Activated T-cell treated with anti-CD3 and anti-CD28 coated beads, Interleukin-2, amount 50 U/mL, for 24 hours (primary cell): Measurements from ENCODE around the gene LY6G6F.
A peak's percentile ranks its signal among the peaks of the same experiment; 100 is the strongest.

Source experiments
- DNase-seq: peaks from one replicate; pipeline ENCODE4 v3.0.0-alpha.2; 2020
- H3K27ac Mint-ChIP-seq: 2 replicates; pipeline ENCODE4 v1.8.0; 2020; ENCODE audit warnings: mild to moderate bottlenecking, mixed read lengths
- H3K27me3 Mint-ChIP-seq: 2 replicates; pipeline ENCODE4 v1.8.0; 2020; ENCODE audit warnings: mixed read lengths
- H3K36me3 Mint-ChIP-seq: 2 replicates; pipeline ENCODE4 v1.8.0; 2020; ENCODE audit warnings: low read depth, mixed read lengths
- H3K4me1 Mint-ChIP-seq: 2 replicates; pipeline ENCODE4 v1.8.0; 2020; ENCODE audit warnings: low read depth, mixed read lengths
- H3K4me3 Mint-ChIP-seq: 2 replicates; pipeline ENCODE4 v1.8.0; 2020; ENCODE audit warnings: mild to moderate bottlenecking, moderate library complexity, mixed read lengths
- H3K9me3 Mint-ChIP-seq: 2 replicates; pipeline ENCODE4 v1.8.0; 2020; ENCODE audit warnings: mixed read lengths

The LY6G6F gene

DNA sequence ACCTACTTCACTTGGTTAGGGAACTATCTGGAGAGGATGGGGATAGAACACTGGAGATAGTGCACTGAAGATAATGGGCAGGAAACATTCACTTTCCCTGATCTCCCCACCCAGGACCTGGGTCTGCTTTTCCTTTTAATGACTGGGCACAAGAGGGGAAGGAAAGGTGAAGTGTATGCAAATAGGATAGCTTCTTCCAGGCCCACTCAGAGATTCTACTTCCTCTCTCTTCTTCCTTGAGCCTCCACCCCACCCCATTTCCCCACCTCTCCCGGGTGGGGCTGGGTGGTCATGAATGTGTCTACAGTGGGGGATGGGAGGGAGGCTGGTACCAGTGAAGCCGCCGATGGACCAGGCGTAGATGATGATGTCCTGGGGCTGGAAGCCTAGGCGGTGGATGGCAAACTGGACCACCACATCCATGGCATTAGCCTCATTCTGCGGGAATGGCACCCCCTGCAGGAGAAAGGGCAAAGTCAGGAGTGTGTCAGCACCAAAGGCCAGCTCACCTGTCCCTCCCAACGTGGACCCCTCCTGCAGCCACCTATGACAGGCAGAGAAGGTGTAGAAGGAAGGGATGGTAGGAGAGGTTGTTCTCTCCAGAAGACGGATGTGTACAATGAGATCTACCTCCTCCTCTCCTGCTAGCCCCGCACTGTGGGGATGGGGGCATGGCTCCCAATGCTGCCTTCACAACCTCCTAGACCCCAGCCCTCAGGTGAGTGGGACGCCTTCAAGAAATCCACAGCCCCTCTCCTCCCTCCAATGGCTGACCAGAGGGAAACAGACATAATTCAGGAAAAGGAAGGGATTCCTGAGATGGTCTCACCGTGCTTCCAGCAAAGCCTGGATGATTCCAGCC is 17.2 kb upstream of the LY6G6F start:
- no peak for DNase-seq
- H3K4me3 Mint-ChIP-seq = no peak overlapping the region
- H3K36me3 Mint-ChIP-seq = peaks cover 90% of the 10 kb centered on the region
- H3K4me1 Mint-ChIP-seq = peaks cover 9% of the 10 kb centered on the region
- H3K9me3 Mint-ChIP-seq = no peaks in the 10 kb centered on the region
- H3K27ac Mint-ChIP-seq = peak overlapping the region; percentile 73
- no peaks in the 10 kb centered on the region for H3K27me3 Mint-ChIP-seq

DNA sequence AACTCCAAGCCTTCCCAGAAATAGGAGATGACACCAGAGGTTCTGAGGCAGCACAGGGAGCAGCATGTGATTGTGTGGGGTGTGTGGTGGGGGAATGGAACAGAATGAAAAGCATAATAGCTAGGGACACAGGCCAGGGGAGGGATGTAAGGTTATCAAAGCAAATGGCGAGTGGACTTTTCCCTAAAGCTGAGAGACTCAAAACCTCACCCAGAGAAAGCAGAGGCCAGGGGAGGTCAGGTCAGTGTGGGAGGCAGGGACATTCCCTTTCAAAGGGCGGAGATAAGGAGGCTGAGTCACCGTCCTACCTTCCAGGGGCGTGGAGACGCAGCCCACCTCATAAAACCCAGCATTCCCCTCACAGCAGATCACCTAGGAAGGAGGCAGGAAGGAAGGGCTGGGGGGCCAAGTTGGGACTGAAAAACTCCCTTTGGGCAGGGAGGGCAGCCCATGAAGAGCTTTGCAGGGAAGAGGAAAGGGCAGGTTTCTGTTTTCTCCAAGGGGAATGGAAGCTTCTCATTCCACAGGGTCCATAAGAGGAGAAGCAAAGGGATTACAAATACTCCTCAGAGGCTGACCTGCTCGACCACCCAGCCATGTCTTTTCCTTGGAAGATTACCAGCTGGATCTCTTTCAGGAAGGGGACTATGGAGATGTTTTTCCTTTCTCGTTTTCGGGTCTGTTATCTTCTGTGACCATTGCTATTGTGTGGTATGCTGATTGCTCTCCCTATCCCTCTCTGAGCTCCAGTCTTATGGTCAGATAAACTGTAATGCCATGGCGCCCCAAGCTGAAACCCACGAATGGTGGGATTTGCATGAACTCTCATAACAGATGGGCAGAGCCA is 16.2 kb upstream of the LY6G6F start:
- peaks cover 93% of the 10 kb centered on the region for H3K36me3 Mint-ChIP-seq
- peak overlapping the region; percentile 73 for H3K27ac Mint-ChIP-seq
- H3K4me3 Mint-ChIP-seq = no peak overlapping the region
- no peak for DNase-seq
- H3K9me3 Mint-ChIP-seq = no peaks in the 10 kb centered on the region
- no peaks in the 10 kb centered on the region for H3K27me3 Mint-ChIP-seq
- H3K4me1 Mint-ChIP-seq = peaks cover 9% of the 10 kb centered on the region

DNA sequence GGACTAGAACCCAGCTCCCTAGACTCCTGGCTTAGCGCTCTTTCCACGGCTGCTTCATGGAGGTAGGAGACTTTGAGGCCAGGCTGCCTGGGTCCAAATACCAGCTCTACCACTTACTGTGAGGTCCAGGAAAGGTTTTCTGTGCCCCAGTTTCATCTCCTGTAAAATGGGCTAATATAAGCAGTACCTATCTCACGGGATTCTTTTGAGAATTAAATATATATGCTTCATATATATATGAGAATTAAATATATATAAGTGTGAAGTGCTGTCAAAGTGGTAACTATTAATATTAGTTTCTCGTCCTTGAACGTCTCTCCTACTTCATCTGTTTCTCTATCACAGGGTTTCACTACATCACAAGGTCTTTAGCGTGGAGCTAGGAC is 15.6 kb upstream of the LY6G6F start:
- H3K4me3 Mint-ChIP-seq = no peak overlapping the region
- DNase-seq = no peak
- H3K9me3 Mint-ChIP-seq = no peaks in the 10 kb centered on the region
- H3K36me3 Mint-ChIP-seq = peaks cover 93% of the 10 kb centered on the region
- peaks cover 9% of the 10 kb centered on the region for H3K4me1 Mint-ChIP-seq
- H3K27ac Mint-ChIP-seq = peak overlapping the region; percentile 70
- H3K27me3 Mint-ChIP-seq = no peaks in the 10 kb centered on the region

DNA sequence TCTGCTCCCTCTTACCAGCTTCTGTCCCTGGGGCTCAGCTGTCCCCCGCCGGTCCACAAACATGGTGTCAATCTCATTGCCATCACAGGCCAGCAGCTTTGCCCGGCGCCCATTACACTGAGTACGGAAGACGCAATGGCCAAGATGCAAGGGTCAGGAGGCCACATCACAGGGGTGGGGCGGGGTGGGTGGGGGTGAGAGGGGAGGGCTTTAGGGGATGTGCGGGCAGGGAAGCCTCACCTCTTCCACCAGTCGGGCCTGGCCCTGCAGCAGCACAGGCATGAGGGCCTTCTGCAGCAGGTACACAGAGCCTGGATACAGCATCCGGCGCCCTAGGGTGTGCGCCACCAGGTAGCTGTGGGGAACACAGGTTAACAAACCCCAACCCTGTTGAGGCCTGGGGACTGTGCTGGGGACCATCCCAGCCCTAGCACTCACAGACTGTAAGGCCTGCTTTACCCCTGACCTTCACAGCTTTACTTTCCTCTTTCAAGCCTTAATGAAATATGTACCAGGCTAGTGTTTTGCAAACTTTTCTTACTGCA is 15.0 kb upstream of the LY6G6F start:
- H3K4me3 Mint-ChIP-seq = no peak overlapping the region
- H3K36me3 Mint-ChIP-seq = peaks cover 93% of the 10 kb centered on the region
- peaks cover 9% of the 10 kb centered on the region for H3K4me1 Mint-ChIP-seq
- H3K9me3 Mint-ChIP-seq = no peaks in the 10 kb centered on the region
- H3K27me3 Mint-ChIP-seq = no peaks in the 10 kb centered on the region
- DNase-seq = no peak
- H3K27ac Mint-ChIP-seq = peak overlapping the region; percentile 44

DNA sequence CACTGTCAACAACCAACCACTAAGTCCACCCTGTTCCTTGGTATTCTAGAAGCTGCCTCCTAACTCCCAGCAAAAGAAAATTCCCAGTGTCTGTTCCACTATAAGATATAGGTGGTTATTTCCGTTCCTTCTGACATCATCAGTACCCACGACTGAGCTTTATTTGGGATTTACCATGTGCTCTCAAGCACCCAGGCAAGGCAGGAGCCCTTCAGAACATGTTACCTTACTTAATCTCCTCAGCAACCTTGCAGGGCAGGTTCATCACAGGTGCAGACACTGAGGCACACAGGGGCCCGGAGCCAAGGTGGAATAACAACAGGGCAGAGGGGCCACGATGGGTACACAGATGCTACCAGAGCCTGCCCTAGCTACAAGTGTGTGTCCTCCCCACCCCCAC is 14.3 kb upstream of the LY6G6F start:
- Mint-ChIP-seq H3K27me3 (no peaks in the 10 kb centered on the region), H3K9me3 (no peaks in the 10 kb centered on the region), H3K4me1 (peaks cover 11% of the 10 kb centered on the region), H3K27ac (no peak overlapping the region), H3K36me3 (peaks cover 94% of the 10 kb centered on the region), H3K4me3 (no peak overlapping the region)
- DNase-seq = no peak

DNA sequence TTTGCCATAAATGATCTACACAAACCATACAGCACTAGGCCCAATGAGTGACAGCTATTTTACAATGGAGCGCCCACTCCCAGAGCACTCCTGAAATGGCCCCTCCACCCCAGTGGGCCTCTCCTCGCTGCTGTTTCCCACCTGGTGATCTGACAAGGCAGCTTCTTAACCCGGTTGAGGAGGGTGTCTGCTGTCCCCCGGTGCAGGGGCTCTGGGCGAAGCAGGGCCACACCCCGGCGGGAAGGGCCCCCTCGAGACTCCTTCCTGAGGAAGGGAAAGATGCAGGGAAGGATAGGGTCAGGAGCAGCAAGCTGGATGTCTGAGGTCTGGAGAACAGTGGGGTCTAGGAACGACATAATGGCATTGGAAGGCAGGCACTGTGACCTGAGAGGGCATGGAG is 13.8 kb upstream of the LY6G6F start:
- DNase-seq = no peak
- H3K27ac Mint-ChIP-seq = peak overlapping the region; percentile 40
- H3K36me3 Mint-ChIP-seq = peaks cover 94% of the 10 kb centered on the region
- no peak overlapping the region for H3K4me3 Mint-ChIP-seq
- peaks cover 17% of the 10 kb centered on the region for H3K4me1 Mint-ChIP-seq
- H3K27me3 Mint-ChIP-seq = no peaks in the 10 kb centered on the region
- no peaks in the 10 kb centered on the region for H3K9me3 Mint-ChIP-seq

DNA sequence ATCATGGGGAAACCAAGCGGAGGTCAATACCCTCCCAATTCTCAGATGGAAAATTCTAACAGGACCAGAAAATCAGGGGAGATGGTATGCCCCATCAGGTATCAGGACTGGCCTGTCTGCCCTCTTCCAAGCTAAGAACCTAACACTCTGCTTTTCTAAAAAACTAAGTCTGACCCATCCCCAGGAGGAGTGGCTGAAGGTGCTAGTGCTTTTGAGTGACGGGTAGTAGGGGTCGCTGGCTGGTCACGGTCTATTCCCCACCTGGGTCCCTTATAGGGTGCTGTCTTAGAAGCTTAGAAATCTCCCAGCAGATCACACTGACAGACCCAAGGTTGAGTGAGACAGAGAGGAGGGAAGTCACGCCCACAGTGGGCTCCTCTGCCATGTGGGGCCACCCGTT is 13.1 kb upstream of the LY6G6F start:
- DNase-seq = no peak
- Mint-ChIP-seq H3K36me3 (peaks cover 90% of the 10 kb centered on the region), H3K27me3 (no peaks in the 10 kb centered on the region), H3K9me3 (no peaks in the 10 kb centered on the region), H3K4me3 (no peak overlapping the region), H3K4me1 (peaks cover 19% of the 10 kb centered on the region), H3K27ac (no peak overlapping the region)

DNA sequence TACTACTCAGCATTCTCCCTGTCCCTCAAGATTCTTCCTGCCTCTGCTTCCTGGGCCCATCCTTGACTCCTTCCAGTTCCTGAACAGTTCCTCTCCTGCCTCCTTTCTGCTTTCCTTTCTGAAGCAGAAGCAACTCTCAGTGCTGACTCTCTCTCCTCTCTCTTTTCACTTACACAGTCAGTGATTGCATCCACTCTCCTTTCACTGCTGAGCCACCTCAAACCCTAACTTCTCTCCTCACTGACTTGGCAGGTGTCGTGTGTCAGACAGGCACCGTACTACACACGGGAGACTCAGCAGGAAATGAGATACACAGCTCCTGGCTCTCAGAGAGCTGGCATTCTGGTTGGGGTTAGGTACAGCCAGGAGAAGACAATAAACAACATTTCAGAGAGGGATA is 9.1 kb upstream of the LY6G6F start:
- Mint-ChIP-seq H3K9me3 (no peaks in the 10 kb centered on the region), H3K36me3 (peaks cover 84% of the 10 kb centered on the region), H3K27me3 (no peaks in the 10 kb centered on the region), H3K4me3 (no peak overlapping the region), H3K27ac (peak overlapping the region; percentile 83), H3K4me1 (peaks cover 35% of the 10 kb centered on the region)
- no peak for DNase-seq

DNA sequence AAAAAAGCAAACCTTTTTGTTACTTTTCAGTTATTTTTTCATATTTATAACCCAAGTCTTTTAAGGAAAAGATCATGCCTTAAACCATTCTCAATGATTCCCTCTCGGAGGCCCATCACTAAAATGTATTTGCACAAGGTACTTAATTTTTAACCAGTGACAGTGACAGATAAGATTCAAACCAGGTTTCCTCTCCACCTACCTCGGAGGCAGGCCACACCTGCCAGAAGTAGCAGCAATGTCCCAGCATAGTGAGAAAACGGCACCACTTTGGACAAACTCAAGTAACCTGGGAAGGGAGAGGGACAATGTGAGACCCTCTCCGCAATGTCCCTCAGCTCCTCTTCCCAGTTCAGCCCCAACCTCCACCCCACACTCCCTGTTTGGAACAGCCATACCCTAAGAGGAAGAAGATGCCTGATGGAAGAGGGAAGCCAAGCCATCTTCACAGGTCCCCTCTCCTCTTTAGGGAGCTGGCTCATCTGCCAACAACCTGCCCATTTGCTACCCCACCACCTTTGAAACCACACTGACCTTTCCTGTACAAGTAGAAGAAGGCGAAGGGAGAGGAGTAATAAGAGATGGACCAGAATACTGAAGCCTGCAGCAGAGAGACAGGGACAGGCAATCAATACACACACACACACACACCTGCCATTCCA is 5.8 kb upstream of the LY6G6F start:
- peak overlapping the region; percentile 62 for H3K27ac Mint-ChIP-seq
- H3K27me3 Mint-ChIP-seq = no peaks in the 10 kb centered on the region
- H3K4me1 Mint-ChIP-seq = peaks cover 42% of the 10 kb centered on the region
- H3K4me3 Mint-ChIP-seq = peak overlapping the region; percentile 98
- no peaks in the 10 kb centered on the region for H3K9me3 Mint-ChIP-seq
- DNase-seq = no peak
- peaks cover 58% of the 10 kb centered on the region for H3K36me3 Mint-ChIP-seq

DNA sequence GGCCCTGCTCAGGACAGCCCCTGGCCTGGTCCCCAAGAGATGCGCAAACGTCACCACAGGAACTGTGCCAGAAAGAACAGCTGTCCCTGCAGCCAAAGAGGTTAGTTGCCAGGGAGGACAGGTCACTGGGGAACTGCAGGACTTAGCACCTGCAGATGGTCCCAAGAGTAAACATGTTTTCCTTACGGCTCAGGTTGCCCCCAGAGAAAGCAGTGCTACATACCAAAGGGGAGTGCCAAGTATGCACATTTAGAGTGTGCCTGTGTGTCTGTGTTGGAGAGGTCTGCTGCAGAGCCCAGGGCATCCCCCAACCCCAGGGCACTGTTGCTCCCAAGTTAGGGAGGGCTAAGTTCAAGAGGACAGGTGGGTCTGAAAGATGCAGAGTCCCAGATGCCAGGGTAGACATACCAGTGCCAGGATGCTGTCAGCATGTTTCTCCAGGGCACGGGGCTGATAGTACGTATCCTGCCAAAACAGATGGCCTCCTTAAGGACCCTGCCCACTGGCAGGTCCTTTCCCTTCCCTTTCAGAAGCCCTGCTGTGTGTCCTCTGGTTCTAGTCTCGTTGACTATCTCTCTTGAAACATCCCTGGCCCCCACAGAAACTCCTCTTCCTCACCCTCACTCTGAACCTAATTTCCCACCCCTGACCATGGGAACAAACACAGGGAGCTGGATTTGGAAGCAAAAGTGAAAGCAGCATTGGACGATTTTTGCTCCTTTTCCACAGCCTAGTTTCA is 4.8 kb upstream of the LY6G6F start:
- no peak for DNase-seq
- peaks cover 48% of the 10 kb centered on the region for H3K36me3 Mint-ChIP-seq
- peak overlapping the region; percentile 98 for H3K4me3 Mint-ChIP-seq

DNA sequence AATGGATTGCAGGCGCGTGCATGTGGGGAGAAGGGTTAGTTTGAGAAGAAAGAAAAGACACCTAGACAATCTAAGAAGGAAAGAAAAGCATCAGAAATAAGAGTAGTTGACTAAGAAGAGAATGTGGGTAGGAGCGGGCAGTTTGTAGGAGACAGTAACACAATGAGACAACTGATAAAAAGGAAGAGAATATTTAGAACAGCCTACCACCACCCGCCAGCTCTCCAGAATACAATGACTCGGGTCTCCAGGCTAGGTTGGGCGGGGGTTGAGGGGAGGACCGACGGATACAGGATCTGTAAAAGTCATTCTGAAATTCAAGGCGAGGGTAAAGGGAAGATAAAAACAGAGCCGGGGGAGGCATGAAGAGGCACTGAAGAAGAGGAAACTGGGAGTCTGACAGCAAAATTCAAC is 4.3 kb upstream of the LY6G6F start:
- peak overlapping the region; percentile 98 for H3K4me3 Mint-ChIP-seq
- H3K36me3 Mint-ChIP-seq = peaks cover 42% of the 10 kb centered on the region
- H3K4me1 Mint-ChIP-seq = peaks cover 40% of the 10 kb centered on the region
- no peaks in the 10 kb centered on the region for H3K9me3 Mint-ChIP-seq
- no peak for DNase-seq
- H3K27me3 Mint-ChIP-seq = no peaks in the 10 kb centered on the region
- peak overlapping the region; percentile 98 for H3K27ac Mint-ChIP-seq

More for the DNA sequence above, 4.8 kb upstream of the LY6G6F start:
- Mint-ChIP-seq H3K4me1 (peaks cover 42% of the 10 kb centered on the region), H3K27me3 (no peaks in the 10 kb centered on the region), H3K9me3 (no peaks in the 10 kb centered on the region), H3K27ac (peak overlapping the region; percentile 98)

DNA sequence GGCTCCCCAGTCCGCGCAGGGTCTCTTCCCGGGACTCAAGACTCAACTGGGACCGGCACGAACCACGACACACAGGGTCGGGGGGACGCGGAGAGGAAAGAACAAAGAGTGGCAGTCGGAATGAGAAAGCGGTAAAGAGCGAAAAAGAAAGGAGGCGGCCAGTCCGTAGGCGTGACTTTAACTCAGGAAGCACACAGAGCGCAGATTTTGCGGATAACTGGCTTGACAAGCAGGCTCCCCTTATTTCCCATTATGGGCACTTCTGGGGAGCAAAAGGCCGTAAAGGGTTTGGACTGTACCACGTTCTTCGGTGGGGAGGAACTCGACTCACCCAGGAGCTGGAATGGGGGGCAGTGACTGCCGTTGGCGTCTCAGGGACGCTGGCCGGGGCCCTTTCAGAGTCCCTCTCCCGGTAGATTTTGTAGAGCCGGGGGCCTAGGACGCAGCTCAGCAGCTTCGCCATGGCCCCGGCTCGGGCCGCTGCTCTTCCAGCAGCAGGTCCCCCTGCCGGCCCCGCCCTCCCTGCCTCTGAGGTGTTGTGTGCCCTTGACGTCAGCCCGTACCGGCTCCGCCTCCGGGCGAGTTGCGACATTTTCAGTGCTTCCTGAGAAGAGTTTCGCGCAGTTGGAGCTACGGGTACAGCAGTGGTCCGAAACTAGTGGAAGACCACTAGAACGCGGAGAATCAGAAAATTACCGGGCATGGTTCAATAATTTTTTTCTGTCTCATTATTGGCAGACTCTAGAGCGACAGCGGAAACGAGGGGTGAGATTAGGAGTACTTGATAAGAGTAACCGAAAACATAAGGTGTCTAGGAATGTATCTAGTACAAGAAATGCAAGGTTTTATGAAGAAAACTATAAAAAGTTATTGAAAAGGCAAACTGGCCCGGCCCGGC is 3.6 kb upstream of the LY6G6F start, which contains the start of gene ABHD16A:
Gene ABHD16A, minus strand, starts transcription at position 506 of the 898 bp plus-strand sequence. Its CDS starts 43 bp downstream, at position 463.
- Mint-ChIP-seq H3K27me3 (no peaks in the 10 kb centered on the region), H3K9me3 (no peaks in the 10 kb centered on the region), H3K4me1 (peaks cover 33% of the 10 kb centered on the region), H3K27ac (peak within 1 kb of the TSS; percentile 98), H3K36me3 (peaks cover 36% of the 10 kb centered on the region), H3K4me3 (peak within 1 kb of the TSS; percentile 98)
- DNase-seq = peak; percentile 97

DNA sequence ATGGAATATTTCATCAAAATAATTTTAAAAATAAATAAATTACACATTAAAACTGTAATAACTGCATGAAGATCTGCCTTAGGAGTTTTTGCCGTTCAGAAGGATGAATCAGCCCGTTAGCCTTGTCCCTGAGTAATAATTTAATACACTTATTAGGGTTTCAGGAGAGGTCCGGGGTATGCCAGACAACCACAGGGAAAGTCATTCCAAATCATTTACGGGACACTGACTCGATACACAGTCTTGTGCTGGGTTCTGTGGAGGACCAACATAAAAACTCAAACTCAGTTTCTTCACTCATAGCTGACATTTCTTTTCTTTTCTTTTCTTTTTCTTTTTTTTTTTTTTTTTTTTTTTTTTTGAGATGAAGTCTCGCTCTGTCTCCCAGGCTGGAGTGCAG is 735 bp upstream of the LY6G6F start:
- Mint-ChIP-seq H3K27ac (no peak overlapping the region), H3K36me3 (peaks cover 16% of the 10 kb centered on the region), H3K9me3 (no peaks in the 10 kb centered on the region), H3K27me3 (no peaks in the 10 kb centered on the region), H3K4me1 (peaks cover 25% of the 10 kb centered on the region), H3K4me3 (no peak overlapping the region)
- no peak for DNase-seq
